ENCODE measurements around the gene CCT6B. TPM values are rescaled to one million over a fixed set of nuclear protein-coding genes. Genes with fewer than 3 reads are reported as not detected.

CCT6B gene
- polyA plus RNA-seq, 2 donors, result 0.80 to 1.0 TPM

GRCh38 chr17:34895383-34895782, 65.9 kb downstream of the CCT6B start:
- no peaks in the 10 kb centered on the region for H3K9me3 ChIP-seq (ENCODE audit: control insufficient read depth in 2 of 2, insufficient read depth in 1 of 2, low read depth in 1 of 2, low read length in 1 of 2)
- H3K27ac ChIP-seq (ENCODE audit: low read depth in 2 of 2, low read length in 1 of 2), result no peak overlapping the region
- H3K4me1 ChIP-seq (ENCODE audit: control insufficient read depth in 2 of 2, insufficient read depth in 2 of 2, low read length in 1 of 2), result peaks cover 0 to 2% of the 10 kb centered on the region in 2 donors
- no peak overlapping the region for H3K4me3 ChIP-seq (ENCODE audit: low read depth in 1 of 2, low read length in 2 of 2)
- no peaks in the 10 kb centered on the region for H3K36me3 ChIP-seq (ENCODE audit: control insufficient read depth in 2 of 2, insufficient read depth in 2 of 2, low read length in 1 of 2)
- WGBS, 2 donors, result 19 to 21% methylated on average over 5 of the region's 5 CpGs
- H3K27me3 ChIP-seq (ENCODE audit: control insufficient read depth in 1 of 2, insufficient read depth in 2 of 2, low read length in 2 of 2), result no peaks in the 10 kb centered on the region

- H3K9me3 ChIP-seq (ENCODE audit: control insufficient read depth in 2 of 2, insufficient read depth in 1 of 2, low read depth in 1 of 2, low read length in 1 of 2), result no peaks in the 10 kb centered on the region
- no peak overlapping the region for H3K4me3 ChIP-seq (ENCODE audit: low read depth in 1 of 2, low read length in 2 of 2)
- 84 to 87% methylated on average over 4 of the region's 4 CpGs for WGBS, 2 donors
- no peaks in the 10 kb centered on the region for H3K27me3 ChIP-seq (ENCODE audit: control insufficient read depth in 1 of 2, insufficient read depth in 2 of 2, low read length in 2 of 2)
- H3K27ac ChIP-seq (ENCODE audit: low read depth in 2 of 2, low read length in 1 of 2), result no peak overlapping the region
- peaks cover 0 to 2% of the 10 kb centered on the region in 2 donors for H3K4me1 ChIP-seq (ENCODE audit: control insufficient read depth in 2 of 2, insufficient read depth in 2 of 2, low read length in 1 of 2)
- H3K36me3 ChIP-seq (ENCODE audit: control insufficient read depth in 2 of 2, insufficient read depth in 2 of 2, low read length in 1 of 2), result no peaks in the 10 kb centered on the region
Observed at GRCh38 chr17:34894964-34895363, 66.3 kb downstream of the CCT6B start.

DNA sequence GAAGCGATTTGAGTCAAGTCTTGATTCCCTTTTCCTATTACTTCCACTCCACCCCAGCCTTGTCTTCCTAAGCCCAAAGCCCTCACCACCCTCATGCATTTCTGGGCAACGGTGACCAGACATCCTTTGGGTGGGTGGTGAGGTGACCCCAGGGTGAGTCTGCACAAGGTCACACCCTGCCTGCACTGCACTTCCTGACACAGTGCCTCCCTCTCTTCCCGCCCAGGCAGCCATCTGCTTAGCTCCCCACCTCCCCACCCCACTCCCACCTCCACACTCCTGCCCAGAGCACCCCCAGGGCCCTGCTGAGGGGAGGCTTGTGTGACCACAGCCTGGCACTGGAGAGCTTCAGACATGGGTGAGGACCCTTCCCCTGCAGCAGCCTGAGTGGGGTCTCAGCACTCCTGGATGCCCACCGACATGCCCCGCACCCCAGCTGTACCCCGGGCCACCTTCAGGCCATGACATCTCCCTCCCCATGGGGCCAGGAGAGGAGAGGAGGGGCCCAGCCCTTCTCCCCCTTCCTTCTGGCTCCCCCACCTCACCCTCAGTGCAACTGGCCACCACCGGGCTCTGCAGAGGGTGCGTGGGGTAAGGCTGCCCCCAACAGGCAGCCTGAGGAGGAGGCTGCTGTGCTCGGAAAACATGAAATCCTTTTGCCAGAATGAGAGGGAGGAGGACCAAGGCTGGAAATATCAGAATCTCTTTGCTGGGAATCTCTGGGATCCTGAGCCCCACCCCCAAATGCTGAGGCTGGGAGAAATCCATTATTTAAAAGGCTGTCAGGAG, 68.6 kb downstream of the CCT6B start:
- Histone ChIP-seq H3K27ac (ENCODE audit: low read depth in 2 of 2, low read length in 1 of 2) (no peak overlapping the region), H3K4me3 (ENCODE audit: low read depth in 1 of 2, low read length in 2 of 2) (no peak overlapping the region), H3K4me1 (ENCODE audit: control insufficient read depth in 2 of 2, insufficient read depth in 2 of 2, low read length in 1 of 2) (peaks cover 0 to 2% of the 10 kb centered on the region in 2 donors), H3K36me3 (ENCODE audit: control insufficient read depth in 2 of 2, insufficient read depth in 2 of 2, low read length in 1 of 2) (no peaks in the 10 kb centered on the region), H3K27me3 (ENCODE audit: control insufficient read depth in 1 of 2, insufficient read depth in 2 of 2, low read length in 2 of 2) (no peaks in the 10 kb centered on the region), H3K9me3 (ENCODE audit: control insufficient read depth in 2 of 2, insufficient read depth in 1 of 2, low read depth in 1 of 2, low read length in 1 of 2) (no peaks in the 10 kb centered on the region)
- 30 to 35% methylated on average over 9 of the region's 9 CpGs for WGBS, 2 donors

DNA sequence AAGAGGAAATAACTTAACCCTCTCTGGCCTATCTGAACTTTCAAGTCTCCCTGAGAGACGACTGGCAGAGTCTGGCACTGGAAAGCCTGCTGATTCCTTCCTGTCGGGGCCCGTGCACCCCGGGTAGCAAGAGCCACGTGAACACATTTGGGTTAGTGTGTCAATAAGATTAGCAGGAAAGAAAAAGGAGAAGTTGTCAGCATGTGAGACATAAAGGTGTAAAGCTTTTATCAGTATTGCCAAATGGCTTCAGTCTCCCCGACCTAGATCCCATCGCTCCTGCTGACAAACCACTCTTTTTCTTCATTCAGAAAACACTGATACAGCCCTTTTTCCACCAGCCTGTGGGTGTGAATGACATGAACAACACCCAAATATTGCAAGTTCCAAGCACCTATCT, 74.4 kb downstream of the CCT6B start:
- H3K27me3 ChIP-seq (ENCODE audit: control insufficient read depth in 1 of 2, insufficient read depth in 2 of 2, low read length in 2 of 2), result no peaks in the 10 kb centered on the region
- no peaks in the 10 kb centered on the region for H3K9me3 ChIP-seq (ENCODE audit: control insufficient read depth in 2 of 2, insufficient read depth in 1 of 2, low read depth in 1 of 2, low read length in 1 of 2)
- H3K27ac ChIP-seq (ENCODE audit: low read depth in 2 of 2, low read length in 1 of 2), result no peak overlapping the region
- H3K4me1 ChIP-seq (ENCODE audit: control insufficient read depth in 2 of 2, insufficient read depth in 2 of 2, low read length in 1 of 2), result no peaks in the 10 kb centered on the region
- no peaks in the 10 kb centered on the region for H3K36me3 ChIP-seq (ENCODE audit: control insufficient read depth in 2 of 2, insufficient read depth in 2 of 2, low read length in 1 of 2)
- H3K4me3 ChIP-seq (ENCODE audit: low read depth in 1 of 2, low read length in 2 of 2), result no peak overlapping the region
- WGBS, 2 donors, result 7 to 8% methylated on average over 7 of the region's 7 CpGs

GRCh38 chr17:34885076-34885475, 76.2 kb downstream of the CCT6B start:
- H3K4me3 ChIP-seq (ENCODE audit: low read depth in 1 of 2, low read length in 2 of 2), result no peak overlapping the region
- H3K27ac ChIP-seq (ENCODE audit: low read depth in 2 of 2, low read length in 1 of 2), result no peak overlapping the region
- no peaks in the 10 kb centered on the region for H3K4me1 ChIP-seq (ENCODE audit: control insufficient read depth in 2 of 2, insufficient read depth in 2 of 2, low read length in 1 of 2)
- WGBS, 2 donors, result 55 to 66% methylated on average over 2 of the region's 2 CpGs
- H3K27me3 ChIP-seq (ENCODE audit: control insufficient read depth in 1 of 2, insufficient read depth in 2 of 2, low read length in 2 of 2), result no peaks in the 10 kb centered on the region
- no peaks in the 10 kb centered on the region for H3K36me3 ChIP-seq (ENCODE audit: control insufficient read depth in 2 of 2, insufficient read depth in 2 of 2, low read length in 1 of 2)
- H3K9me3 ChIP-seq (ENCODE audit: control insufficient read depth in 2 of 2, insufficient read depth in 1 of 2, low read depth in 1 of 2, low read length in 1 of 2), result no peaks in the 10 kb centered on the region

GRCh38 chr17:34884597-34884996, 76.7 kb downstream of the CCT6B start:
- no peaks in the 10 kb centered on the region for H3K9me3 ChIP-seq (ENCODE audit: control insufficient read depth in 2 of 2, insufficient read depth in 1 of 2, low read depth in 1 of 2, low read length in 1 of 2)

GRCh38 chr17:34883106-34884000, 77.9 kb downstream of the CCT6B start:
- Histone ChIP-seq H3K36me3 (ENCODE audit: control insufficient read depth in 2 of 2, insufficient read depth in 2 of 2, low read length in 1 of 2) (no peaks in the 10 kb centered on the region), H3K27ac (ENCODE audit: low read depth in 2 of 2, low read length in 1 of 2) (no peak overlapping the region), H3K4me1 (ENCODE audit: control insufficient read depth in 2 of 2, insufficient read depth in 2 of 2, low read length in 1 of 2) (no peaks in the 10 kb centered on the region), H3K27me3 (ENCODE audit: control insufficient read depth in 1 of 2, insufficient read depth in 2 of 2, low read length in 2 of 2) (no peaks in the 10 kb centered on the region), H3K9me3 (ENCODE audit: control insufficient read depth in 2 of 2, insufficient read depth in 1 of 2, low read depth in 1 of 2, low read length in 1 of 2) (no peaks in the 10 kb centered on the region), H3K4me3 (ENCODE audit: low read depth in 1 of 2, low read length in 2 of 2) (no peak overlapping the region)
- WGBS, 2 donors, result 27 to 33% methylated on average over 12 of the region's 12 CpGs

More at GRCh38 chr17:34884597-34884996, 76.7 kb downstream of the CCT6B start:
- H3K27me3 ChIP-seq (ENCODE audit: control insufficient read depth in 1 of 2, insufficient read depth in 2 of 2, low read length in 2 of 2), result no peaks in the 10 kb centered on the region
- no peak overlapping the region for H3K27ac ChIP-seq (ENCODE audit: low read depth in 2 of 2, low read length in 1 of 2)
- H3K4me3 ChIP-seq (ENCODE audit: low read depth in 1 of 2, low read length in 2 of 2), result no peak overlapping the region
- no peaks in the 10 kb centered on the region for H3K4me1 ChIP-seq (ENCODE audit: control insufficient read depth in 2 of 2, insufficient read depth in 2 of 2, low read length in 1 of 2)
- WGBS, 2 donors, result 75 to 78% methylated on average over 9 of the region's 9 CpGs
- H3K36me3 ChIP-seq (ENCODE audit: control insufficient read depth in 2 of 2, insufficient read depth in 2 of 2, low read length in 1 of 2), result no peaks in the 10 kb centered on the region

GRCh38 chr17:34879146-34879545, 82.1 kb downstream of the CCT6B start:
- no peaks in the 10 kb centered on the region for H3K4me1 ChIP-seq (ENCODE audit: control insufficient read depth in 2 of 2, insufficient read depth in 2 of 2, low read length in 1 of 2)
- WGBS, 2 donors, result 28 to 40% methylated on average over 3 of the region's 3 CpGs
- H3K27me3 ChIP-seq (ENCODE audit: control insufficient read depth in 1 of 2, insufficient read depth in 2 of 2, low read length in 2 of 2), result no peaks in the 10 kb centered on the region
- no peaks in the 10 kb centered on the region for H3K36me3 ChIP-seq (ENCODE audit: control insufficient read depth in 2 of 2, insufficient read depth in 2 of 2, low read length in 1 of 2)
- no peaks in the 10 kb centered on the region for H3K9me3 ChIP-seq (ENCODE audit: control insufficient read depth in 2 of 2, insufficient read depth in 1 of 2, low read depth in 1 of 2, low read length in 1 of 2)
- H3K4me3 ChIP-seq (ENCODE audit: low read depth in 1 of 2, low read length in 2 of 2), result no peak overlapping the region
- no peak overlapping the region for H3K27ac ChIP-seq (ENCODE audit: low read depth in 2 of 2, low read length in 1 of 2)
